ENCODE results near the gene NR6A1.

The NR6A1 gene

GRCh38 chr9:124708633-124709291 is 62.3 kb downstream of the NR6A1 start:
- H3K27me3 ChIP-seq (replicated peaks; ENCODE audit: control insufficient read depth, insufficient read depth, low read length): no peaks in the 10 kb centered on the region
- DNase-seq (ENCODE audit: extremely low read depth, insufficient read length): no peak
- no peak for TF ChIP-seq CTCF (IDR thresholded peaks at IDR 0.05; ENCODE audit: insufficient read depth, low read length, poor library complexity, severe bottlenecking)
- H3K4me3 ChIP-seq (replicated peaks; ENCODE audit: low read depth, low read length): no peak overlapping the region
- H3K36me3 ChIP-seq (ENCODE audit: control insufficient read depth, insufficient read depth, low read length): no peaks in the 10 kb centered on the region

GRCh38 chr9:124708074-124708473 is 63.0 kb downstream of the NR6A1 start:
- TF ChIP-seq CTCF (IDR thresholded peaks at IDR 0.05; ENCODE audit: insufficient read depth, low read length, poor library complexity, severe bottlenecking): no peak
- Histone ChIP-seq H3K36me3 (ENCODE audit: control insufficient read depth, insufficient read depth, low read length) (no peaks in the 10 kb centered on the region), H3K27me3 (replicated peaks; ENCODE audit: control insufficient read depth, insufficient read depth, low read length) (no peaks in the 10 kb centered on the region), H3K4me3 (replicated peaks; ENCODE audit: low read depth, low read length) (no peak overlapping the region)
- no peak for DNase-seq (ENCODE audit: extremely low read depth, insufficient read length)

- Histone ChIP-seq H3K4me3 (replicated peaks; ENCODE audit: low read depth, low read length) (no peak overlapping the region), H3K36me3 (ENCODE audit: control insufficient read depth, insufficient read depth, low read length) (no peaks in the 10 kb centered on the region), H3K27me3 (replicated peaks; ENCODE audit: control insufficient read depth, insufficient read depth, low read length) (no peaks in the 10 kb centered on the region)
- no peak for TF ChIP-seq CTCF (IDR thresholded peaks at IDR 0.05; ENCODE audit: insufficient read depth, low read length, poor library complexity, severe bottlenecking)
- DNase-seq (ENCODE audit: extremely low read depth, insufficient read length): no peak
Observed at GRCh38 chr9:124707666-124708065, 63.4 kb downstream of the NR6A1 start.

- no peak for TF ChIP-seq CTCF (IDR thresholded peaks at IDR 0.05; ENCODE audit: insufficient read depth, low read length, poor library complexity, severe bottlenecking)
- no peak for DNase-seq (ENCODE audit: extremely low read depth, insufficient read length)
- no peaks in the 10 kb centered on the region for H3K27me3 ChIP-seq (replicated peaks; ENCODE audit: control insufficient read depth, insufficient read depth, low read length)
- H3K4me3 ChIP-seq (replicated peaks; ENCODE audit: low read depth, low read length): no peak overlapping the region
- no peaks in the 10 kb centered on the region for H3K36me3 ChIP-seq (ENCODE audit: control insufficient read depth, insufficient read depth, low read length)
Observed at GRCh38 chr9:124706685-124707084, 64.4 kb downstream of the NR6A1 start.

GRCh38 chr9:124699575-124699974 is 71.5 kb downstream of the NR6A1 start:
- TF ChIP-seq CTCF (IDR thresholded peaks at IDR 0.05; ENCODE audit: insufficient read depth, low read length, poor library complexity, severe bottlenecking): no peak
- no peak for DNase-seq (ENCODE audit: extremely low read depth, insufficient read length)
- H3K27me3 ChIP-seq (replicated peaks; ENCODE audit: control insufficient read depth, insufficient read depth, low read length): no peaks in the 10 kb centered on the region
- no peak overlapping the region for H3K4me3 ChIP-seq (replicated peaks; ENCODE audit: low read depth, low read length)
- no peaks in the 10 kb centered on the region for H3K36me3 ChIP-seq (ENCODE audit: control insufficient read depth, insufficient read depth, low read length)

- no peaks in the 10 kb centered on the region for H3K27me3 ChIP-seq (replicated peaks; ENCODE audit: control insufficient read depth, insufficient read depth, low read length)
- no peak for TF ChIP-seq CTCF (IDR thresholded peaks at IDR 0.05; ENCODE audit: insufficient read depth, low read length, poor library complexity, severe bottlenecking)
- no peak for DNase-seq (ENCODE audit: extremely low read depth, insufficient read length)
- H3K36me3 ChIP-seq (ENCODE audit: control insufficient read depth, insufficient read depth, low read length): no peaks in the 10 kb centered on the region
- H3K4me3 ChIP-seq (replicated peaks; ENCODE audit: low read depth, low read length): no peak overlapping the region
Observed at GRCh38 chr9:124698265-124698664, 72.8 kb downstream of the NR6A1 start.
